Astrocyte (in vitro differentiated cells and primary cell): ENCODE measurements around the gene PLEKHA1.

Source experiments
- EZH2 ChIP-seq: IDR thresholded peaks from 2 replicates; pipeline ENCODE4 v1.6.1; 2012; ENCODE audit warnings: mild to moderate bottlenecking, low read length, inconsistent platforms; ENCODE audit not compliant: insufficient read depth
- TF ChIP-seq, protein P1 (sequence below): IDR thresholded peaks from 2 replicates; pipeline ENCODE4 v1.5.1; 2011; ENCODE audit warnings: low read depth, mild to moderate bottlenecking, inconsistent platforms, low read length, moderate library complexity; ENCODE audit not compliant: insufficient read depth

DNA sequence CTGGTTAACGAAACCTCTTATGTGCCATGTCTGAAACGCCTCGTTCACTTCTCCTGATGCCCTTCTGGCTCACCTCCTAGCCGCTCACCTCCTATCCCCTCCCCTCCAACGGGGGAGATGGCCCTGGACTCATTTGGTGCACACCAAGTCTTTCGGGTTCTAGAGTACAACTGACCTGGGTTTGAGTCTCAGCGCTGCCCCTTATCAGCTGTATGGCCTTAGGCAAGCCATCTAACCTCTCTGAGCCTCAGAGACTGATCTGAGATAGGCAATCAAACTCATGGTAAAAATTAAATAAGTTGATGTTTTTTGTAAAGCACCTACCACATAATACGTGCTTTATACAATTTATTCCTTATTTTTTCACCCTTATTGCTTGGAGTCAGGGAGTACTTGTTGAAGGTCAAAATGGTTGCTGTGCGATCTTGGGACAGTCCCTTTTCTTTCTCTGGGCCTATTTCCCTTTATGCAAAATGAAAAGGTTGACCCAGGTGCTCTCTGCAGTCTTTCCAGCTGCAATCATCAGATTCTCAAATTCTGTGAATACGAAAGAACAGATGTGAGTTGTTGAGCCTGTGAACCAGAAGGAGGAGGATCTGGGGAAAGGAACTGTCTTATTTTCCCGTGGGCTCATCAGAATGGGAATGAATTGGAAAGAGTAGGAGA lies 31.2 kb upstream of the PLEKHA1 start:
- TF ChIP-seq, protein P1, sequence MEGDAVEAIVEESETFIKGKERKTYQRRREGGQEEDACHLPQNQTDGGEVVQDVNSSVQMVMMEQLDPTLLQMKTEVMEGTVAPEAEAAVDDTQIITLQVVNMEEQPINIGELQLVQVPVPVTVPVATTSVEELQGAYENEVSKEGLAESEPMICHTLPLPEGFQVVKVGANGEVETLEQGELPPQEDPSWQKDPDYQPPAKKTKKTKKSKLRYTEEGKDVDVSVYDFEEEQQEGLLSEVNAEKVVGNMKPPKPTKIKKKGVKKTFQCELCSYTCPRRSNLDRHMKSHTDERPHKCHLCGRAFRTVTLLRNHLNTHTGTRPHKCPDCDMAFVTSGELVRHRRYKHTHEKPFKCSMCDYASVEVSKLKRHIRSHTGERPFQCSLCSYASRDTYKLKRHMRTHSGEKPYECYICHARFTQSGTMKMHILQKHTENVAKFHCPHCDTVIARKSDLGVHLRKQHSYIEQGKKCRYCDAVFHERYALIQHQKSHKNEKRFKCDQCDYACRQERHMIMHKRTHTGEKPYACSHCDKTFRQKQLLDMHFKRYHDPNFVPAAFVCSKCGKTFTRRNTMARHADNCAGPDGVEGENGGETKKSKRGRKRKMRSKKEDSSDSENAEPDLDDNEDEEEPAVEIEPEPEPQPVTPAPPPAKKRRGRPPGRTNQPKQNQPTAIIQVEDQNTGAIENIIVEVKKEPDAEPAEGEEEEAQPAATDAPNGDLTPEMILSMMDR: no peak
- no peak for TF ChIP-seq EZH2
